Fibroblast of pulmonary artery (primary cell): ENCODE results near the gene PLA2G4D.

Source experiments
- DNase-seq: peaks from one replicate; pipeline ENCODE4 v3.0.0-alpha.2; 2010; ENCODE audit warnings: low read depth
- H3K4me3 ChIP-seq: replicated peaks from 2 replicates; pipeline ENCODE4 v1.5.1; 2011; ENCODE audit warnings: low read depth, mild to moderate bottlenecking, control low read depth, low read length, moderate library complexity
- CTCF ChIP-seq: IDR thresholded peaks from 2 replicates; pipeline ENCODE4 v1.5.1; 2011; ENCODE audit warnings: mild to moderate bottlenecking, control low read depth, low read length, inconsistent platforms; ENCODE audit errors: missing control alignments

The PLA2G4D gene, protein sequence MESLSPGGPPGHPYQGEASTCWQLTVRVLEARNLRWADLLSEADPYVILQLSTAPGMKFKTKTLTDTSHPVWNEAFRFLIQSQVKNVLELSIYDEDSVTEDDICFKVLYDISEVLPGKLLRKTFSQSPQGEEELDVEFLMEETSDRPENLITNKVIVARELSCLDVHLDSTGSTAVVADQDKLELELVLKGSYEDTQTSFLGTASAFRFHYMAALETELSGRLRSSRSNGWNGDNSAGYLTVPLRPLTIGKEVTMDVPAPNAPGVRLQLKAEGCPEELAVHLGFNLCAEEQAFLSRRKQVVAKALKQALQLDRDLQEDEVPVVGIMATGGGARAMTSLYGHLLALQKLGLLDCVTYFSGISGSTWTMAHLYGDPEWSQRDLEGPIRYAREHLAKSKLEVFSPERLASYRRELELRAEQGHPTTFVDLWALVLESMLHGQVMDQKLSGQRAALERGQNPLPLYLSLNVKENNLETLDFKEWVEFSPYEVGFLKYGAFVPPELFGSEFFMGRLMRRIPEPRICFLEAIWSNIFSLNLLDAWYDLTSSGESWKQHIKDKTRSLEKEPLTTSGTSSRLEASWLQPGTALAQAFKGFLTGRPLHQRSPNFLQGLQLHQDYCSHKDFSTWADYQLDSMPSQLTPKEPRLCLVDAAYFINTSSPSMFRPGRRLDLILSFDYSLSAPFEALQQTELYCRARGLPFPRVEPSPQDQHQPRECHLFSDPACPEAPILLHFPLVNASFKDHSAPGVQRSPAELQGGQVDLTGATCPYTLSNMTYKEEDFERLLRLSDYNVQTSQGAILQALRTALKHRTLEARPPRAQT

DNA sequence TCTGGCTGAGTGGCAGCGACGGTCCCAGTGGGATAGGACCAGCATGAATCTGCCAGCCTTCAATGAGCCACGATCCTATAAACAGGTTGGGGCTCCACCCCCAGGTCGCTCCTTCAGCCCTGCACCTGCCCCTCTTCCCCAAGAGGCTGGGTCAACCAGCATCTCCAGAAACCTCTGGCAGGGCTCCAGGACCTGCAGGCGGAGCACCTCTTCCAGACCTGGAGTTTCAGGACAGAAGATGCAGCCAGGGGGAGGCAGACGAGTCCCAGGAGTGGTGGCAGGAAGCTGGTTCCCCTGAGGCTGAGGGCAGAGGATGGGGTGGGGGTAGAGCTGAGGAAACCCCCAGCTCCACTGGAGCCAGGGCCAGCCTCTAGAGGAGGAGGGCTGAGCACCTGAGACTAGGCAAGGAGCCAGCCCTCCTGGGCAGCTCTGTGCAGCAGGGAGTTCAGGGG lies at the start of gene PLA2G4D:
TSS of gene PLA2G4D (minus strand) at position 51 of the 452 bp plus-strand sequence. CDS start 103 bp downstream, outside the sequence.
- no peak within 1 kb of the TSS for H3K4me3 ChIP-seq
- no peak for DNase-seq
- no peak for TF ChIP-seq CTCF

- no peak overlapping the region for H3K4me3 ChIP-seq
- DNase-seq, result no peak
- TF ChIP-seq CTCF, result no peak
Measured at GRCh38 chr15:42143356-42143755, 49.0 kb upstream of the PLA2G4D start.

DNA sequence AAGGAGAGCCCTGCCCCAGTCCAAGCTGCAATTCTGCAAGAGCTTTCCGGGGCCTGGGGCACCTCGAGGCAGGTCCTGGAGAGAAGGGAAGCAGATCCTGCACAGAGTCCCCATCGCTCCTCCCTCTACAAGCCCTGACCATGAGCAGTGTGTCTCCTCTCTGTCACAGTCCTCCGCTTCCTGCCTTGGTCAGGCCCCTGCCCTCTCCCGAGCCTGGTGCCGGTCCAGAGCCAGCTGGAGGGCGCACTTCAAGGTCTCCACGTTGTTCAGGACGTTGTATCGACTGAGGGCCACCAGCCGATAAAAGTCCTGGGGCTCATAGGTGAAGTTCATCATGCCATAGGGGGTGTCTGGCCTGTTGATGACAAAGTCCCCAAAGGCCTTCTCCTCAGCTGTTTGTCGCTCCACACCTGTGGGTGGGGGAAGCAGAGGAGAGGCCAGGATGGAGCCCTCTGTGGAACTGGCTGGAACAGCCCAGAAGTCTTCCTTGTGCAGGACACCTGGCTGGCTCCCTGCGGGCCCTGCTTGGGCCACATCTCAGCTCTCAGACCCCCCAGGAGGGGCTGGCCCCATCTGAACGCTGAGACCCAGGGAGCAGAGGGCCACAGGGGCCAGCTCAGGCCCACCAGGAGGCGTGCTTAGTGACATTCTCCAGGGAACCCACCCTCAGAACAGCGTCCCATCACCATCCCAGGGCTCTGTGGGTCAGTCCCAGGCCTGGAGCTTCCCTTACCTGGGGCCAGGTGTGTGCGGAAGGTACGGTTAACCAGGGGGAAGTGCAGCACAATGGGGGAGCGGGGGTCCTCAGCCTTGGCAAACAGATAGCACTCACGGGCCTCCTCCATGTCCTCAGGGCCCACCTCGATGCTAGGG lies 47.7 kb upstream of the PLA2G4D start:
- no peak for TF ChIP-seq CTCF
- no peak overlapping the region for H3K4me3 ChIP-seq
- DNase-seq, result no peak

DNA sequence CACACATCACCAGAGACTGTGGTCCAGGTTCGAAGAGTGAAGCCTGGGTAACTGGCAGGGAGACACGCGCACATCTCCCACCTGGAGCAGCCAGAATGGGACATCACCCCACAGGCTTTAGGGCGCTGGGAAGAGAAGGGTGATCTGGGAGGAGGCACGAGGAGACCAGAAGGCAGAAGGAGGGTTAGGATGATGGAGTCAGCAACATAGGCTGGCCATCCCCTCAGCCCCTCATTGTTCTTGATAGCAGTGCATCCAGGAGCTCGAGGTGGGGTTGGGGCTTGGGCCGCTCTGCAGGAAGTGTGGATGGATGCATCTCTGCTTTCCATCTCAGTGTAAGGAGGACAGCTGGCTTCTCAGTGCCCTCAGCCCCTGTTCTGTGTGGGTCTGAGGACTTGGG lies 46.9 kb upstream of the PLA2G4D start:
- no peak overlapping the region for H3K4me3 ChIP-seq
- TF ChIP-seq CTCF, result no peak
- no peak for DNase-seq

DNA sequence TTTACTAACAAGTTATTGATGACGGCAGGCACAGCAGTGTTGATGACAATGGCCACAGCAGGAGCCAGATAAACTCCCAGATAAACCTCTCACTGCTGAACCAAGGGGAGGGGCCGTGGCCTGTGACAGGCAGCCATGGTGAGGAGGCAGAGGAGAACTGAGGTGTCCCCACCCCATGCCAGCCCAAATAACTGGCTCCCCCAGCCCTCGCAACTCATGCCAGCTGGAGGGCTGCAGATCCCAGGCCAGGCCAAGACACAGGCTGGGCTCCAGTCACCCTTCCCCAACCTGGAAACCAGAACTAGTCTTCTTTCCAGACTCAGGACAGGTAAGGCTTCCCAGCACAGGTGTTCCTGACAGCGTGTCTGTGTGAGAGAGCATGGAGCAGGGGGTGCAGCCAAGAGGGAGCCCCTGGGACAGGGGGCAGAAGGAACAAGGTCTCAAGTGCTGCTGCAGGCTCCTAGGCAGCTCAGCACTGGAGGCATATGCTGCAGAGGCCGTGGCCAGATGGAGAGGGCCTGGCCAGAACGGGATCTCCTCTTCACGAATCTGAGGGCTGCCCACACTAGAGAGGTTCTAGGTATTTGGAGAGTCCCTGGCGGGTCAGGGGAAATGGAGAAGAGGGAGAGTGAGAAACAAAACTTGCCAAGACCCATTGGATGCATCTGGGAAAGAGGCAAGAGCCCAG lies 46.2 kb upstream of the PLA2G4D start:
- no peak overlapping the region for H3K4me3 ChIP-seq
- no peak for TF ChIP-seq CTCF
- no peak for DNase-seq

GRCh38 chr15:42139596-42139995 lies 45.2 kb upstream of the PLA2G4D start:
- no peak overlapping the region for H3K4me3 ChIP-seq
- no peak for TF ChIP-seq CTCF
- DNase-seq, result no peak
